Body of pancreas (tissue), 4 donors: ENCODE results near the gene CMTM5. TPM values are rescaled to one million over a fixed set of nuclear protein-coding genes. Genes with fewer than 3 reads are reported as not detected.

Source experiments
- ATAC-seq: fragments of 150-250 bp; one replicate; pipeline ENCODE4 v1.9.1; 2016
- DNase-seq, 4 donors: peaks; one replicate each; pipeline ENCODE4 v3.0.0-alpha.2; 2019
- H3K27ac ChIP-seq, 4 donors: fragments of 200-600 bp; sonication (generic); 1 replicate in 3 of 4; 2 replicates in 1 of 4; pipeline versions ENCODE4 v1.5.1 to v1.6.1; 2016 to 2019; ENCODE audit warnings: mild to moderate bottlenecking in 1 of 4, mixed read lengths in 1 of 4, moderate library complexity in 1 of 4
- H3K27me3 ChIP-seq, 2 donors: fragments of 200-600 bp; sonication (generic); one replicate each; pipeline ENCODE4 v1.6.0; 2016; ENCODE audit warnings: mild to moderate bottlenecking in 1 of 2
- H3K36me3 ChIP-seq, 2 donors: fragments of 200-600 bp; sonication (generic); replicated peaks in 1 of 2; 2 replicates each; pipeline ENCODE4 v1.5.1; 2016; ENCODE audit warnings: low read depth in 2 of 2; ENCODE audit not compliant: insufficient read depth in 1 of 2
- H3K4me1 ChIP-seq: fragments of 200-600 bp; sonication (generic); one replicate; pipeline ENCODE4 v1.6.0; 2016
- H3K4me3 ChIP-seq, 2 donors: fragments of 200-600 bp; sonication (generic); 1 replicate in 1 of 2; 2 replicates in 1 of 2; pipeline ENCODE4 v1.5.1; 2016 to 2019
- H3K9me3 ChIP-seq, 3 donors: fragments of 200-600 bp; sonication (generic); 1 replicate in 2 of 3; 2 replicates in 1 of 3; pipeline ENCODE4 v1.5.1; 2016
- CTCF ChIP-seq, 7 experiments: fragments of 450-650 bp in 4 of 7; fragments of 200-600 bp in 3 of 7; sonication (generic) in 3 of 7; IDR thresholded peaks; one replicate each; pipeline ENCODE4 v1.5.1; 2016 to 2019; ENCODE audit warnings: antibody characterized with exemption in 7 of 7
- POLR2A ChIP-seq, 3 donors: fragments of 450-650 bp; IDR thresholded peaks; one replicate each; pipeline ENCODE4 v1.6.1; 2016; ENCODE audit warnings: antibody characterized with exemption in 3 of 3, mild to moderate bottlenecking in 2 of 3
- WGBS, 2 donors: methylation state at CpG; one replicate each; pipeline ENCODE4 v1.1.5; 2017; 5-methylcytosine and 5-hydroxymethylcytosine counted together
- intact Hi-C: fragments of 100-400 bp; cut with DNase I; formaldehyde crosslinking; loops from one replicate; pipeline ENCODE4 v1.15.1; 2023
- total RNA-seq, 2 donors: library from RNA; depleted of rRNA; stranded (reverse); fragments of >200 nt; gene quantifications; one replicate each; pipeline ENCODE4 v1.1.0, GENCODE V29; 2016

The CMTM5 gene
- total RNA-seq, 2 donors from 2014 or later, result not detected

GRCh38 chr14:23413681-23414080 is 36.8 kb downstream of the CMTM5 start:
- Histone ChIP-seq H3K4me1 (peaks cover 26% of the 10 kb centered on the region), H3K4me3 (no peak overlapping the region), H3K27me3 (no peaks in the 10 kb centered on the region), H3K9me3 (no peaks in the 10 kb centered on the region), H3K27ac (no peak overlapping the region), H3K36me3 (no peaks in the 10 kb centered on the region)
- no peak for TF ChIP-seq CTCF (IDR thresholded peaks at IDR 0.05)
- DNase-seq, result no peak
- no peak for ATAC-seq
- WGBS, 2 donors, result 78 to 89% methylated on average over 6 to 16 of the region's 16 CpGs
- intact Hi-C loops, result no loop called here

- Histone ChIP-seq H3K36me3 (no peaks in the 10 kb centered on the region), H3K9me3 (no peaks in the 10 kb centered on the region), H3K4me3 (no peak overlapping the region), H3K27ac (no peak overlapping the region), H3K4me1 (peaks cover 26% of the 10 kb centered on the region), H3K27me3 (no peaks in the 10 kb centered on the region)
- TF ChIP-seq POLR2A (IDR thresholded peaks at IDR 0.05) (no peak), CTCF (IDR thresholded peaks at IDR 0.05) (no peak)
- intact Hi-C loops, result no loop called here
- ATAC-seq (no peak), DNase-seq (no peak)
- 62 to 81% methylated on average over 3 of the region's 3 CpGs for WGBS, 2 donors
Measured at GRCh38 chr14:23414254-23414653, 37.4 kb downstream of the CMTM5 start.

GRCh38 chr14:23414906-23415820 is 38.3 kb downstream of the CMTM5 start:
- TF ChIP-seq CTCF (IDR thresholded peaks at IDR 0.05) (no peak), POLR2A (IDR thresholded peaks at IDR 0.05) (peak; percentile 36 to 68 (median 62))
- no peaks in the 10 kb centered on the region for H3K27me3 ChIP-seq
- peak overlapping the region; percentile 2 to 54 (median 41) for H3K27ac ChIP-seq
- peak; percentile 79 to 88 (median 84) for DNase-seq
- peaks cover 26% of the 10 kb centered on the region for H3K4me1 ChIP-seq
- WGBS, 2 donors, result 69 to 92% methylated on average over 22 to 39 of the region's 39 CpGs
- H3K4me3 ChIP-seq, result peak overlapping the region; percentile 12 to 51
- no peaks in the 10 kb centered on the region for H3K36me3 ChIP-seq
- ATAC-seq, result peak; percentile 95
- intact Hi-C loops, result no loop called here
- no peaks in the 10 kb centered on the region for H3K9me3 ChIP-seq

GRCh38 chr14:23415821-23416778 is 39.3 kb downstream of the CMTM5 start:
- peak; percentile 43 for ATAC-seq
- peak in 3 of 4 donors; percentile 7 to 33 (median 16) for DNase-seq
- Histone ChIP-seq H3K9me3 (no peaks in the 10 kb centered on the region), H3K27ac (peak overlapping the region; percentile 2 to 54 (median 41)), H3K27me3 (no peaks in the 10 kb centered on the region), H3K36me3 (no peaks in the 10 kb centered on the region), H3K4me1 (peaks cover 26% of the 10 kb centered on the region), H3K4me3 (peak overlapping the region; percentile 12 to 51)
- TF ChIP-seq CTCF (IDR thresholded peaks at IDR 0.05) (no peak), POLR2A (IDR thresholded peaks at IDR 0.05) (peak in 1 of 3 donors; percentile 5)
- intact Hi-C loops, result no loop called here
- 40 to 47% methylated on average over 18 to 20 of the region's 21 CpGs for WGBS, 2 donors
